HL-60 (cell line): Measurements from ENCODE around the gene LHX5.
A peak's percentile ranks its signal among the peaks of the same experiment; 100 is the strongest.

Source experiments
- DNase-seq, 2 experiments: peaks; one replicate each; pipeline ENCODE4 v3.0.0-alpha.2; 2010 to 2020; ENCODE audit warnings: low read depth in 1 of 2, low spot score in 1 of 2
- H3K27ac ChIP-seq: fragments of 250-450 bp; sonication (Bioruptor Pico); replicated peaks from 2 replicates; pipeline ENCODE4 v1.5.1; 2020; ENCODE audit warnings: mild to moderate bottlenecking, moderate library complexity
- H3K27me3 ChIP-seq: fragments of 250-450 bp; sonication (Bioruptor Pico); 2 replicates; pipeline ENCODE4 v1.5.1; 2021; ENCODE audit warnings: mild to moderate bottlenecking, moderate library complexity; ENCODE audit not compliant: insufficient read depth, poor library complexity, severe bottlenecking
- H3K4me3 ChIP-seq: replicated peaks from 2 replicates; pipeline ENCODE4 v1.5.1; 2011; ENCODE audit warnings: mild to moderate bottlenecking, control low read depth, low read length; ENCODE audit not compliant: insufficient read depth
- CTCF ChIP-seq: IDR thresholded peaks from one replicate; pipeline ENCODE4 v1.5.1; 2011; ENCODE audit warnings: low read length, control low read depth, inconsistent platforms; ENCODE audit not compliant: insufficient read depth
- GABPA ChIP-seq: IDR thresholded peaks from 2 replicates; pipeline ENCODE4 v1.6.1; 2012; ENCODE audit warnings: low read depth
- POLR2AphosphoS5 ChIP-seq: IDR thresholded peaks from 2 replicates; pipeline ENCODE4 v1.6.1; 2012; ENCODE audit warnings: low read depth
- REST ChIP-seq: IDR thresholded peaks from 2 replicates; pipeline ENCODE4 v1.6.1; 2012; ENCODE audit warnings: low read depth; ENCODE audit not compliant: insufficient replicate concordance
- SPI1 ChIP-seq: IDR thresholded peaks from 2 replicates; pipeline ENCODE4 v1.6.1; 2012; ENCODE audit warnings: low read depth, mild to moderate bottlenecking, borderline replicate concordance

LHX5 gene

DNA sequence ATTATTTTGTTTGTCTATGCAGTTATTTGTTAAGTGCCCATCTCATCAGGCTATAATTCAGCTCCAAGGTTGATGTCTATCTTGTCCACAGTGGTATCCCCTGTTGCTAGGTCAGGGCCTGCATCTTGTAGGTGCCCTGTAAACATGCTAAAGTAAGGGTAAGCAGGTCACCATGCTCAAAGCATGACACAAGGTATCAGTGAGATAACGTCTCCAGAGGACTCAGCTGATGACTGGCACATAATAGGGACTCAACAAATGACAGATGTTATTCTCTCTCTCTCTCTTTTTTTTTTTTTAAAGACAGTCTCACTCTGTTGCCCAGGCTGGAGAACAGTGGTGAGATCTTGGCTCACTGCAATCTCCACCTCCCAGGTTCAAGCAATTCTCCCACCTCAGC, 47.2 kb downstream of the LHX5 start:
- no peak overlapping the region for H3K27ac ChIP-seq
- peaks cover 8% of the 10 kb centered on the region for H3K27me3 ChIP-seq
- TF ChIP-seq GABPA, result no peak
- TF ChIP-seq POLR2AphosphoS5, result no peak
- H3K4me3 ChIP-seq, result no peak overlapping the region
- no peak for DNase-seq

GRCh38 chr12:113422886-113423669, 48.6 kb downstream of the LHX5 start:
- Histone ChIP-seq H3K4me3 (peak overlapping the region; percentile 41), H3K27ac (peak overlapping the region; percentile 74)
- no peak for TF ChIP-seq GABPA

DNA sequence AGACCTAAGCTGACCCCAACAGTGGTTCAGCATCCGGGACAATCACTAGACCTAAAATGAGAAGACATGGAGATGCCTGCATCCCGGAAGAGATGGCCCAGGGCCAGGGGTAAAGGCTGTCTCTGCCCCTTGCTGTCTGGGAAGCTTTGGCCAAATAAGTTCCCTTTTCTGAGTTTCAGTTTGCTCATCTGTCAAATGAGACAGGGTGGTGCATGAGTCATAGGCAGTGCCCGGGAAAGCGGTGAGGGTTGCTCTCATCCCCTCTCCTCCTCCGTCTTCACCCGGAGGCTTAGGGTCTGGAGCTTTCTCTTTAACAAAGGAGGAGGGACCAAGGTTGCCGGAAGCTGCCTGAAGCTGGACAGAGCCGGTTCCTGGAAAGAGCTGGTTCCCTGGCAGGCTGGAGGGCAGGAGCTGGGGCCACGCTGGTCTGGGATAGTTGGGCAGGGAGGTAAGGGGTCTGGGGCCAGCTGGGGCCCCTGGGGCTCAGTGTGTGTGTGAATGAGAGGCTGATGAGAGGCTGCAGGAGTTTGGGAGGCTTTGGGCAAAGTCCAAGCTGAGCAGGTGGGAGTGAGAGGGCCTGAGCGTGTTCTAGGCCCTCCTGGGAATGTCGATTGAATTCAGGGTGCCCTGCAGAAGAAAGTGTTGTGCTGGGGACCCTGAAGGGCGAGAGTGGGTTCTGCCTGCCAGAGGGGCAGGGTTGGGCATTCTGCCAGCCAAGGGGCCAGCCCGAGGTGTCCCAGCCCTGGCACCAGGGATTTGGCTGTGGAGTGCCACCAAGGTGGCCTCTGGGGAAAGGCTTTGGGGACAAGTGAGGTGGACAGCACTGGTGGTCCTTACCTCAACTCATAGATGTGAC, 49.4 kb downstream of the LHX5 start, which contains the start of gene SDSL:
Gene SDSL (plus strand): TSS at position 351 of the 856 bp plus-strand sequence. CDS start 5,603 bp downstream, outside the sequence.
- H3K27me3 ChIP-seq, result no peaks in the 10 kb centered on the region
- H3K27ac ChIP-seq, result peak within 1 kb of the TSS; percentile 74
- DNase-seq, result peak; percentile 93 to 95
- peak within 1 kb of the TSS; percentile 41 for H3K4me3 ChIP-seq
- no peak for TF ChIP-seq SPI1
- no peak for TF ChIP-seq CTCF
- no peak for TF ChIP-seq GABPA
- peak; percentile 67 for TF ChIP-seq POLR2AphosphoS5
- TF ChIP-seq REST, result peak; percentile 66

More at GRCh38 chr12:113422886-113423669, 48.6 kb downstream of the LHX5 start:
- no peak for DNase-seq
- H3K27me3 ChIP-seq, result peaks cover 5% of the 10 kb centered on the region

DNA sequence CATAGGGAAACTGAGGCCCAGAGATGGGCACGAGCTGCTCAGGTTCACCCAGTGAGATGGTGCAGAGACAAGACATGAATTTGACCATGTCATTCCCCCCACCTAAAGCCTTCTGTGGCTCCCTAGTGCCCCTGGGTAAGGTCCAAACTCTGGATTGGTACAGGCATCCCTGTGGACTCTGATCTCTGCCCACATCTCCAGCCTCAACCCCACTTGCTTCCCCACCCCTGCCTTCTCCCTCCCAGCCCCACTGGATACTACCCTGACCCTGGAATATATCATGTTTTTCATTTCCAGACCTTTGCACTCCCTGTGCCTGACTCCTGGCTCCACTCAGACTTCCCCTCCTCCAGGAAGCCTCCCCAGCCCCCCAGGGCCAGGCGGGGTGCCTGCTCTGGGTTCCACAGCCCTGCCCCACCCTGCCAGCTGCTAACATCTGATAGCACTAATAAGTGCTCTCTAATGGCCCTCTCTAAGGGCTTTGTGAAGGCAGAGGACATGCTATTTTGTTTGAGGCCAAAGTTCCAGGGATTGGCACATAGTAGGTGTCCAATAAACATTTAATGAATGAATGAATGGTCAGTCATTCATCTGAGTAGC, 50.6 kb downstream of the LHX5 start:
- no peak overlapping the region for H3K4me3 ChIP-seq
- DNase-seq, result no peak
- H3K27me3 ChIP-seq, result no peaks in the 10 kb centered on the region
- TF ChIP-seq CTCF (no peak), GABPA (no peak), POLR2AphosphoS5 (no peak), SPI1 (no peak), REST (no peak)
- no peak overlapping the region for H3K27ac ChIP-seq
